WTC11 (cell line): Measurements from ENCODE around the gene BCAT1.

ENCODE experiments used
- ATF1 ChIP-seq: sonication (generic); formaldehyde crosslinking; IDR thresholded peaks from 2 replicates; pipeline ENCODE4 v1.8.1; 2023; ENCODE audit warnings: mild to moderate bottlenecking, moderate library complexity, missing genetic modification reagents
- ESRRA ChIP-seq: sonication (generic); formaldehyde crosslinking; IDR thresholded peaks from 2 replicates; pipeline ENCODE4 v1.8.1; 2022; ENCODE audit warnings: mild to moderate bottlenecking, missing genetic modification reagents, borderline replicate concordance
- IRF2 ChIP-seq: sonication (generic); formaldehyde crosslinking; IDR thresholded peaks from 2 replicates; pipeline ENCODE4 v1.8.0; 2022; ENCODE audit warnings: low read depth, missing genetic modification reagents, borderline replicate concordance
- NFYB ChIP-seq: sonication (generic); formaldehyde crosslinking; conservative IDR thresholded peaks from 2 replicates; pipeline ENCODE4 v1.8.0; 2022; ENCODE audit warnings: low read depth, missing genetic modification reagents
- NR3C1 ChIP-seq: sonication (generic); formaldehyde crosslinking; conservative IDR thresholded peaks from 2 replicates; pipeline ENCODE4 v1.8.1; 2023; ENCODE audit warnings: low read depth, mild to moderate bottlenecking, missing genetic modification reagents
- RELA ChIP-seq: sonication (generic); formaldehyde crosslinking; IDR thresholded peaks from 2 replicates; pipeline ENCODE4 v1.8.1; 2022; ENCODE audit warnings: missing genetic modification reagents, mild to moderate bottlenecking, borderline replicate concordance
- ZNF121 ChIP-seq: sonication (generic); formaldehyde crosslinking; IDR thresholded peaks from 2 replicates; pipeline ENCODE4 v1.8.0; 2023; ENCODE audit warnings: missing genetic modification reagents
- ZNF232 ChIP-seq: sonication (generic); formaldehyde crosslinking; IDR thresholded peaks from 2 replicates; pipeline ENCODE4 v1.8.0; 2022; ENCODE audit warnings: mild to moderate bottlenecking, missing genetic modification reagents
- TF ChIP-seq, protein P1 (sequence below): sonication (generic); formaldehyde crosslinking; IDR thresholded peaks from 2 replicates; pipeline ENCODE4 v1.8.1; 2023; ENCODE audit warnings: mild to moderate bottlenecking, missing genetic modification reagents
- TF ChIP-seq, protein P2 (sequence below): sonication (generic); formaldehyde crosslinking; IDR thresholded peaks from 2 replicates; pipeline ENCODE4 v1.8.0; 2022; ENCODE audit warnings: mild to moderate bottlenecking, missing genetic modification reagents
- TF ChIP-seq, protein P3 (sequence below): fragments of 200-600 bp; IDR thresholded peaks from 2 replicates; pipeline ENCODE4 v1.8.0; 2022; ENCODE audit warnings: antibody characterized with exemption
- TF ChIP-seq, protein P4 (sequence below): sonication (generic); formaldehyde crosslinking; IDR thresholded peaks from 2 replicates; pipeline ENCODE4 v1.8.1; 2022; ENCODE audit warnings: mild to moderate bottlenecking, moderate library complexity, missing genetic modification reagents
- TF ChIP-seq, protein P5 (sequence below): fragments of 250-450 bp; sonication (Bioruptor Pico); IDR thresholded peaks from 2 replicates; pipeline ENCODE4 v2.1.2; 2022; ENCODE audit warnings: mild to moderate bottlenecking, moderate library complexity

DNA sequence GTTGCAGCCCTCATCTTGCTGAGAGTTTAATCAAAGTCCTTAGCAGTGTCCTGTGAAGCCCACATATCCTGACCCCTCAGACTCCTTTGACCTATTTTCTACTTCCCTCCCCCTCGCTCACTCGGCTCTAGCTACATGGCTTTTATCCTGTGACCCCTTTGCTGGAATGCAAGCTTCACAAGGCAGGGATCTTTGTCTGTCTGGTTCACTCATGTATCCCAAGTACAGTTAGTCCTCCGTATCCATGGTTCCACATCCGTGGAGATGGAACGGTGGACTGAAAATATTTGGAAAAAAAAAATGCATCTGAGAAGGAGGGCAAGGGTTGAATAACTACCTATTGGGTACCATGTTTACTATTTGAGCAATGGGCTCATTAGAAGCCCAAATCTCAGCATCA lies 173.8 kb downstream of the BCAT1 start:
- no peak for TF ChIP-seq IRF2
- TF ChIP-seq, protein P1, sequence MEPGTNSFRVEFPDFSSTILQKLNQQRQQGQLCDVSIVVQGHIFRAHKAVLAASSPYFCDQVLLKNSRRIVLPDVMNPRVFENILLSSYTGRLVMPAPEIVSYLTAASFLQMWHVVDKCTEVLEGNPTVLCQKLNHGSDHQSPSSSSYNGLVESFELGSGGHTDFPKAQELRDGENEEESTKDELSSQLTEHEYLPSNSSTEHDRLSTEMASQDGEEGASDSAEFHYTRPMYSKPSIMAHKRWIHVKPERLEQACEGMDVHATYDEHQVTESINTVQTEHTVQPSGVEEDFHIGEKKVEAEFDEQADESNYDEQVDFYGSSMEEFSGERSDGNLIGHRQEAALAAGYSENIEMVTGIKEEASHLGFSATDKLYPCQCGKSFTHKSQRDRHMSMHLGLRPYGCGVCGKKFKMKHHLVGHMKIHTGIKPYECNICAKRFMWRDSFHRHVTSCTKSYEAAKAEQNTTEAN (CRISPR knock-in tag), result no peak
- TF ChIP-seq ESRRA (CRISPR knock-in tag), result no peak
- TF ChIP-seq, protein P2, sequence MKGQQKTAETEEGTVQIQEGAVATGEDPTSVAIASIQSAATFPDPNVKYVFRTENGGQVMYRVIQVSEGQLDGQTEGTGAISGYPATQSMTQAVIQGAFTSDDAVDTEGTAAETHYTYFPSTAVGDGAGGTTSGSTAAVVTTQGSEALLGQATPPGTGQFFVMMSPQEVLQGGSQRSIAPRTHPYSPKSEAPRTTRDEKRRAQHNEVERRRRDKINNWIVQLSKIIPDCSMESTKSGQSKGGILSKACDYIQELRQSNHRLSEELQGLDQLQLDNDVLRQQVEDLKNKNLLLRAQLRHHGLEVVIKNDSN (CRISPR knock-in tag), result no peak
- TF ChIP-seq ZNF121 (CRISPR knock-in tag), result no peak
- no peak for TF ChIP-seq RELA (CRISPR knock-in tag)
- TF ChIP-seq, protein P3, sequence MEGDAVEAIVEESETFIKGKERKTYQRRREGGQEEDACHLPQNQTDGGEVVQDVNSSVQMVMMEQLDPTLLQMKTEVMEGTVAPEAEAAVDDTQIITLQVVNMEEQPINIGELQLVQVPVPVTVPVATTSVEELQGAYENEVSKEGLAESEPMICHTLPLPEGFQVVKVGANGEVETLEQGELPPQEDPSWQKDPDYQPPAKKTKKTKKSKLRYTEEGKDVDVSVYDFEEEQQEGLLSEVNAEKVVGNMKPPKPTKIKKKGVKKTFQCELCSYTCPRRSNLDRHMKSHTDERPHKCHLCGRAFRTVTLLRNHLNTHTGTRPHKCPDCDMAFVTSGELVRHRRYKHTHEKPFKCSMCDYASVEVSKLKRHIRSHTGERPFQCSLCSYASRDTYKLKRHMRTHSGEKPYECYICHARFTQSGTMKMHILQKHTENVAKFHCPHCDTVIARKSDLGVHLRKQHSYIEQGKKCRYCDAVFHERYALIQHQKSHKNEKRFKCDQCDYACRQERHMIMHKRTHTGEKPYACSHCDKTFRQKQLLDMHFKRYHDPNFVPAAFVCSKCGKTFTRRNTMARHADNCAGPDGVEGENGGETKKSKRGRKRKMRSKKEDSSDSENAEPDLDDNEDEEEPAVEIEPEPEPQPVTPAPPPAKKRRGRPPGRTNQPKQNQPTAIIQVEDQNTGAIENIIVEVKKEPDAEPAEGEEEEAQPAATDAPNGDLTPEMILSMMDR, result no peak
- TF ChIP-seq, protein P4, sequence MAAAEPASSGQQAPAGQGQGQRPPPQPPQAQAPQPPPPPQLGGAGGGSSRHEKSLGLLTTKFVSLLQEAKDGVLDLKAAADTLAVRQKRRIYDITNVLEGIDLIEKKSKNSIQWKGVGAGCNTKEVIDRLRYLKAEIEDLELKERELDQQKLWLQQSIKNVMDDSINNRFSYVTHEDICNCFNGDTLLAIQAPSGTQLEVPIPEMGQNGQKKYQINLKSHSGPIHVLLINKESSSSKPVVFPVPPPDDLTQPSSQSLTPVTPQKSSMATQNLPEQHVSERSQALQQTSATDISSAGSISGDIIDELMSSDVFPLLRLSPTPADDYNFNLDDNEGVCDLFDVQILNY, result no peak
- TF ChIP-seq NFYB, result no peak
- no peak for TF ChIP-seq NR3C1 (CRISPR knock-in tag)
- TF ChIP-seq ZNF232 (CRISPR knock-in tag), result no peak
- no peak for TF ChIP-seq ATF1 (CRISPR knock-in tag)
- TF ChIP-seq, protein P5, sequence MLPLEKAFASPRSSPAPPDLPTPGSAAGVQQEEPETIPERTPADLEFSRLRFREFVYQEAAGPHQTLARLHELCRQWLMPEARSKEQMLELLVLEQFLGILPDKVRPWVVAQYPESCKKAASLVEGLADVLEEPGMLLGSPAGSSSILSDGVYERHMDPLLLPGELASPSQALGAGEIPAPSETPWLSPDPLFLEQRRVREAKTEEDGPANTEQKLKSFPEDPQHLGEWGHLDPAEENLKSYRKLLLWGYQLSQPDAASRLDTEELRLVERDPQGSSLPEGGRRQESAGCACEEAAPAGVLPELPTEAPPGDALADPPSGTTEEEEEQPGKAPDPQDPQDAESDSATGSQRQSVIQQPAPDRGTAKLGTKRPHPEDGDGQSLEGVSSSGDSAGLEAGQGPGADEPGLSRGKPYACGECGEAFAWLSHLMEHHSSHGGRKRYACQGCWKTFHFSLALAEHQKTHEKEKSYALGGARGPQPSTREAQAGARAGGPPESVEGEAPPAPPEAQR (CRISPR knock-in tag), result no peak
